ENCODE measurements around the gene ANKDD1A. TPM values are rescaled to one million over a fixed set of nuclear protein-coding genes. Genes with fewer than 3 reads are reported as not detected.

Gene ANKDD1A
- total RNA-seq, 4 donors from 2014 or later = 0.82 to 7.1 (median 3.2) TPM

DNA sequence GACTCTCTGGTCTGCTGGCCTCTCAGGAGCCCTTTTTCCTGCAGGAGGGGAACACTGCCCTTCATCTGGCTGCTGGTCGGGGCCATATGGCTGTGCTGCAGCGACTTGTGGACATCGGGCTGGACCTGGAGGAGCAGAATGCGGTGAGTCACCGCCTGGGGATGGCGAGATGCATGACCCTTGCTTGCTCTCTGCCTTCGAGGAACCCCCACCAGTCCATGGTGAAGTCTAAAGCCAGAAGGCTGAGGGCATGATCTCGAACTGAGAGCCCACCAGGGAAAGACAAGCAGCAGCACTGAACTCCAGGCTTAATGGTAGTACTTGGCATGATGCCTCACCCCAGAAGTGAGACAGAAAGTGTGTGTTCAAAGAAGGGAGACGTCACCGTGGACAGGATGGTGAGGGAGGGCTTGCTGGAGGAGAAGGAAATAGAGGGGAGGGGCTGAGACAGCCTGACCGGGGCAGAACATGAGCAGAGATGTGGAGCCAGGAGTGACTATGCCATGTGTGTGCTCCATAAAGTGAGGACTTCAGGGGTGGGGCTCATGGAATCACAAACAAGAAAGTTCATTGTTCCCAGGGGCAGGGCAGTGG is 19.2 kb downstream of the ANKDD1A start:
- Histone ChIP-seq H3K27me3 (no peaks in the 10 kb centered on the region), H3K9me3 (no peaks in the 10 kb centered on the region), H3K4me1 (no peaks in the 10 kb centered on the region), H3K36me3 (no peaks in the 10 kb centered on the region), H3K4me3 (no peak overlapping the region), H3K27ac (no peak overlapping the region)
- no peak for DNase-seq
- 57 to 60% methylated on average over 2 to 4 of the region's 11 CpGs for WGBS, 2 donors (ENCODE audit: low coverage in 1 of 2)
- TF ChIP-seq EP300 (IDR thresholded peaks at IDR 0.05; ENCODE audit: low read depth) (no peak), POLR2A (IDR thresholded peaks at IDR 0.05) (no peak), POLR2AphosphoS5 (IDR thresholded peaks at IDR 0.05) (no peak)
- TF ChIP-seq, protein P1, sequence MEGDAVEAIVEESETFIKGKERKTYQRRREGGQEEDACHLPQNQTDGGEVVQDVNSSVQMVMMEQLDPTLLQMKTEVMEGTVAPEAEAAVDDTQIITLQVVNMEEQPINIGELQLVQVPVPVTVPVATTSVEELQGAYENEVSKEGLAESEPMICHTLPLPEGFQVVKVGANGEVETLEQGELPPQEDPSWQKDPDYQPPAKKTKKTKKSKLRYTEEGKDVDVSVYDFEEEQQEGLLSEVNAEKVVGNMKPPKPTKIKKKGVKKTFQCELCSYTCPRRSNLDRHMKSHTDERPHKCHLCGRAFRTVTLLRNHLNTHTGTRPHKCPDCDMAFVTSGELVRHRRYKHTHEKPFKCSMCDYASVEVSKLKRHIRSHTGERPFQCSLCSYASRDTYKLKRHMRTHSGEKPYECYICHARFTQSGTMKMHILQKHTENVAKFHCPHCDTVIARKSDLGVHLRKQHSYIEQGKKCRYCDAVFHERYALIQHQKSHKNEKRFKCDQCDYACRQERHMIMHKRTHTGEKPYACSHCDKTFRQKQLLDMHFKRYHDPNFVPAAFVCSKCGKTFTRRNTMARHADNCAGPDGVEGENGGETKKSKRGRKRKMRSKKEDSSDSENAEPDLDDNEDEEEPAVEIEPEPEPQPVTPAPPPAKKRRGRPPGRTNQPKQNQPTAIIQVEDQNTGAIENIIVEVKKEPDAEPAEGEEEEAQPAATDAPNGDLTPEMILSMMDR (IDR thresholded peaks at IDR 0.05) = no peak
- in situ Hi-C loops (cut with MboI; ENCODE audit: low pct_ligation_motif_present in 1 of 4, low pct_unique_long_range_greater_than_20kb in 1 of 4, low sequenced_read_pairs in 3 of 4) (no loop called here), intact Hi-C loops (cut with DNase I; ENCODE audit: low total_unique reads) (no loop called here)

DNA sequence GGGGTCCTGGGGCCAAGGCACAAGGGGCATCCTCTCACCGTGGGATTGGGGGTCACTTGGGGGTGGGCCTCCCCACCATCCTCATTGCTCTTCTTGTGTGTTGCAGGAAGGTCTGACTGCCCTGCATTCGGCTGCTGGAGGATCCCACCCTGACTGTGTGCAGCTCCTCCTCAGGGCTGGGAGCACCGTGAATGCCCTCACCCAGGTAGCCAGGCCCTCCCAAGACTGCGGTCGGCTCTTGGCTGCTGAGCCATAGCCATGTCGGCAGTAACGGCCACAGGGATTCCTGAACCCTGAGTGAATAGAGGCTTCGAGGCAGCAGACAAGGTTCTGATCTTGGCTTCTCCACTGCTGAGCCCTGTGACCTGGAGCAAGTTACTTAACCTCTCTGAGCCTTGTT is 19.7 kb downstream of the ANKDD1A start:
- Histone ChIP-seq H3K4me1 (no peaks in the 10 kb centered on the region), H3K27ac (no peak overlapping the region), H3K27me3 (no peaks in the 10 kb centered on the region), H3K4me3 (no peak overlapping the region), H3K36me3 (no peaks in the 10 kb centered on the region), H3K9me3 (no peaks in the 10 kb centered on the region)
- in situ Hi-C loops (cut with MboI; ENCODE audit: low pct_ligation_motif_present in 1 of 4, low pct_unique_long_range_greater_than_20kb in 1 of 4, low sequenced_read_pairs in 3 of 4) = no loop called here
- DNase-seq = no peak
- TF ChIP-seq POLR2AphosphoS5 (IDR thresholded peaks at IDR 0.05) = no peak
- TF ChIP-seq, protein P1 (IDR thresholded peaks at IDR 0.05) = no peak
- TF ChIP-seq EP300 (IDR thresholded peaks at IDR 0.05; ENCODE audit: low read depth) = no peak
- no peak for TF ChIP-seq POLR2A (IDR thresholded peaks at IDR 0.05)
- intact Hi-C loops (cut with DNase I; ENCODE audit: low total_unique reads) = no loop called here
- 88% methylated on average over 8 of the region's 8 CpGs; no CpG with 5 or more reads in 1 of the 2 donors for WGBS, 2 donors (ENCODE audit: low coverage in 1 of 2)

DNA sequence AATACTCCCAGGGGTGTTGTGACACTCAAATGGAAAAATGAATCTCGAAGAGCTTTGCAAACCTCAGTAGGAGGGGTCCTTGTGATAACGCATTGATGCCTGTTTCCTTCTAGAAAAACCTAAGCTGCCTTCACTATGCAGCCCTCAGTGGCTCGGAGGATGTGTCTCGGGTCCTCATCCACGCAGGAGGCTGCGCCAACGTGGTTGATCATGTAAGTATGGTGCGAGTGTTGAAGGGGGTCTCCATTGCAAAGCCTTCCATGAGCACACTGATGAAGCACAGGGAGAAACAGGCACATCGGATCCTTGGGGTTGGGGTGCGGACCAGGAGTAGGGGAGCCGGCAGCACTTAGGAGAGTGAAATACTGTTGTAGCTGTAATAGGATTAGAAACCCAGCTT is 22.3 kb downstream of the ANKDD1A start:
- Histone ChIP-seq H3K27me3 (no peaks in the 10 kb centered on the region), H3K4me1 (no peaks in the 10 kb centered on the region), H3K4me3 (no peak overlapping the region), H3K27ac (no peak overlapping the region), H3K36me3 (no peaks in the 10 kb centered on the region), H3K9me3 (no peaks in the 10 kb centered on the region)
- intact Hi-C loops (cut with DNase I; ENCODE audit: low total_unique reads) (no loop called here), in situ Hi-C loops (cut with MboI; ENCODE audit: low pct_ligation_motif_present in 1 of 4, low pct_unique_long_range_greater_than_20kb in 1 of 4, low sequenced_read_pairs in 3 of 4) (no loop called here)
- WGBS, 2 donors (ENCODE audit: low coverage in 1 of 2) = 83 to 96% methylated on average over 2 to 11 of the region's 11 CpGs
- no peak for DNase-seq
- TF ChIP-seq EP300 (IDR thresholded peaks at IDR 0.05; ENCODE audit: low read depth) (no peak), POLR2A (IDR thresholded peaks at IDR 0.05) (no peak), POLR2AphosphoS5 (IDR thresholded peaks at IDR 0.05) (no peak)
- TF ChIP-seq, protein P1 (IDR thresholded peaks at IDR 0.05) = no peak

DNA sequence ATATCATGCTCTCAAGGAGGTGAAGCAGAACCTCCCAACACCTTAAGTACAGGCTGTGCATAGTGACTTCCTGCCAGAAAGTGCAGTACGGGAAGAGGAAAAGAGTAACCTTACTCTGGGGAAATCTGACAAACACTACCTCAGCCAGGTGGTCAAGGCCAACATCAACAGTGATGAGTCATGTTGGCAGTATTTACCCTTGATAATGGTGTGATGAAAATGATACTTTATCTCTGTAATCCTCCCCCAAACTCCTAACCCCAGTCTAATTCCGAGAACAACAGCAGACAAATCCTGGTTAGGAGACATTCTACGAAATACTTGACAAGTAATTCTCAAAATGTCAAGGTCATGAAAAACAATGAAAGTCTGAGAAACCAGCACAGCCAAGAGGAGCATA is 26.5 kb downstream of the ANKDD1A start:
- 75 to 100% methylated on average over 2 to 3 of the region's 3 CpGs for WGBS, 2 donors (ENCODE audit: low coverage in 1 of 2)
- no peak for TF ChIP-seq EP300 (IDR thresholded peaks at IDR 0.05; ENCODE audit: low read depth)
- no peak for TF ChIP-seq POLR2A (IDR thresholded peaks at IDR 0.05)
- TF ChIP-seq POLR2AphosphoS5 (IDR thresholded peaks at IDR 0.05) = no peak
- TF ChIP-seq, protein P1 (IDR thresholded peaks at IDR 0.05) = no peak
- DNase-seq = no peak
- Histone ChIP-seq H3K27ac (no peak overlapping the region), H3K4me3 (no peak overlapping the region), H3K36me3 (no peaks in the 10 kb centered on the region), H3K9me3 (no peaks in the 10 kb centered on the region), H3K4me1 (no peaks in the 10 kb centered on the region), H3K27me3 (no peaks in the 10 kb centered on the region)
- intact Hi-C loops (cut with DNase I; ENCODE audit: low total_unique reads) = no loop called here
- in situ Hi-C loops (cut with MboI; ENCODE audit: low pct_ligation_motif_present in 1 of 4, low pct_unique_long_range_greater_than_20kb in 1 of 4, low sequenced_read_pairs in 3 of 4) = no loop called here

All from transverse colon (tissue), 4 donors.